ENCODE data around the gene KIF26B. TPM values are rescaled to one million over a fixed set of nuclear protein-coding genes. Genes with fewer than 3 reads are reported as not detected.

Gene KIF26B
- total RNA-seq, 2 experiments from 2014 or later: not detected

- Mint-ChIP-seq H3K36me3 (ENCODE audit: low read depth) (no peaks in the 10 kb centered on the region), H3K4me3 (no peak overlapping the region), H3K9me3 (peaks cover 2% of the 10 kb centered on the region), H3K27ac (no peak overlapping the region), H3K27me3 (no peaks in the 10 kb centered on the region), H3K4me1 (no peaks in the 10 kb centered on the region)
- DNase-seq: no peak
- ChIA-PET CTCF (no interaction called here), POLR2A (no interaction called here)
Measured at GRCh38 chr1:245552331-245552730, 397.5 kb downstream of the KIF26B start.

DNA sequence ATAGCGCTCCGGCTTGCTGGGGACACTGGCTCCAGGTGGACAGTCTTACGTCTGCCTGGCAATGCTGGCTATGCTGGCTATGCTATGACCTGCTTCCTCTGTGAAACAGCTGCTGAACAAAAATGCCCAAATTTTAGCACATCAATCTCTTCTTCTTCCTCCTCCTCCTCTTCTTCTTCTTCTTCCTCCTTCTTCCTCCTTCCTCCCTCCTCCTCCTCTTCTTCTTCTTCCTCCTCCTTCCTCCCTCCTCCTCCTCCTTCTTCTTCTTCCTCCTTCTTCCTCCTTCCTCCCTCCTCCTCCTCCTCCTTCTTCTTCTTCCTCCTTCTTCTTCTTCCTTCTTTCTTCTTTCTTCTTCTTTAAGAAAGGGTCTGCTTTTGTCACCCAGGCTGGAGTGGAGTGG is 401.3 kb downstream of the KIF26B start:
- ChIA-PET CTCF (no interaction called here), POLR2A (no interaction called here)
- Mint-ChIP-seq H3K9me3 (peaks cover 2% of the 10 kb centered on the region), H3K27me3 (no peaks in the 10 kb centered on the region), H3K36me3 (ENCODE audit: low read depth) (no peaks in the 10 kb centered on the region), H3K4me3 (no peak overlapping the region), H3K4me1 (no peaks in the 10 kb centered on the region), H3K27ac (no peak overlapping the region)
- no peak for DNase-seq

- Mint-ChIP-seq H3K27ac (no peak overlapping the region), H3K36me3 (ENCODE audit: low read depth) (no peaks in the 10 kb centered on the region), H3K4me3 (no peak overlapping the region), H3K9me3 (no peaks in the 10 kb centered on the region), H3K4me1 (no peaks in the 10 kb centered on the region), H3K27me3 (no peaks in the 10 kb centered on the region)
- CTCF ChIA-PET: no interaction called here
- DNase-seq: no peak
- POLR2A ChIA-PET: no interaction called here
Measured at GRCh38 chr1:245558069-245558468, 403.3 kb downstream of the KIF26B start.

- no peaks in the 10 kb centered on the region for H3K4me1 Mint-ChIP-seq
- H3K9me3 Mint-ChIP-seq: no peaks in the 10 kb centered on the region
- no peak for DNase-seq
- ChIA-PET CTCF (interaction anchor here (0.7 kb wide), 1 partner anchor 111 kb away, joined by 3 read pairs; no protein-coding TSS in a partner anchor), POLR2A (no interaction called here)
- no peak overlapping the region for H3K27ac Mint-ChIP-seq
- H3K36me3 Mint-ChIP-seq (ENCODE audit: low read depth): no peaks in the 10 kb centered on the region
- no peak overlapping the region for H3K4me3 Mint-ChIP-seq
- H3K27me3 Mint-ChIP-seq: no peaks in the 10 kb centered on the region
Measured at GRCh38 chr1:245560316-245560859, 405.6 kb downstream of the KIF26B start.

DNA sequence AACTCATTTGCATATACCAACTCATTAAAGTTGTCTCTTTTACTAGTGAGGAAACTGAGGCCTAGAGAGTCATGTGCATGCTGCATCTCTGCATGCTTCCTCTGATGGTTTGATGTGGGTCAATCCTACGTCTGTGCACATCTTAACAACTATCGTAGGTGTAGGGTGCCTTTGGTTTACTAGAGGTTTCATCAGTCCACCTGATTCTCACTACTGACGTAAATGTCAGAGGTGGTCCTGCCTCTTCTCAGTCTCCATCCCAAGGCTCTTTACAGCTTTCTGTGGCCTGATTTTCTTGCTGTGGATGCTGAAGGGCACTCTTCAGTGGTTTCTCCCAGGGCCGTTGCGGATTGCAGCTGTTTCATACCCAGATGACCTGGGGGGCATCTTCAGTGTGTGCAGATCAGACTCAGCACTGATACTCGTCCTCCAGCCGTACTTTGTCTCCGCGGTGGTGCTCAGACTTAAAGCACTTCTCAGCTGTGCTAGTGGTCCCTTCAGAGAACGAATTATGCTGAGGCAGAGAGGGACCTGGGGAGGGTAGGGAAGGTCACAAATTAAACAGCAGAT is 407.0 kb downstream of the KIF26B start:
- Mint-ChIP-seq H3K27me3 (no peaks in the 10 kb centered on the region), H3K4me1 (no peaks in the 10 kb centered on the region), H3K27ac (no peak overlapping the region), H3K4me3 (no peak overlapping the region), H3K9me3 (no peaks in the 10 kb centered on the region), H3K36me3 (ENCODE audit: low read depth) (no peaks in the 10 kb centered on the region)
- ChIA-PET POLR2A (no interaction called here), CTCF (interaction anchor here (0.9 kb wide), 1 partner anchor 405 kb away, joined by 3 read pairs; no protein-coding TSS in a partner anchor)
- no peak for DNase-seq

DNA sequence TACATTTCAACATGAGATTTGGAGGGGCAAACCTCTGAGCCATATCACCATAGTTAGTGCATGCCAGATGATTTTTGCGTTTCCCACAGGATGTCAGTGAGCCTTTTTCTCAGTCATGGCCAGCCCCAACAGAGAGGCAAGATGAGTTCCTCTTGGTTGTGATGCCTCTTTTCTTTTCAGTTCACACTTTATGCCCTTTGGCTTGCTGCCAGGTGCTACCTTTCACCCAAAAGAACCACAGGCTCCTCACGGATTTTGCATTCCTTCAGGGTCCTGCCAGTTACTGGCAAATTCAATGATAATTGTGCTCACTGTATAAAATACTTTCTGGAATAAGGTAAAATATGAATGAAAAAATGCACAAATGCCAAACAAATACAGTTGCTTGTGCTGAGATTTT is 411.3 kb downstream of the KIF26B start:
- ChIA-PET CTCF (no interaction called here), POLR2A (no interaction called here)
- no peak for DNase-seq
- Mint-ChIP-seq H3K9me3 (no peaks in the 10 kb centered on the region), H3K36me3 (ENCODE audit: low read depth) (no peaks in the 10 kb centered on the region), H3K27me3 (no peaks in the 10 kb centered on the region), H3K4me3 (no peak overlapping the region), H3K4me1 (no peaks in the 10 kb centered on the region), H3K27ac (no peak overlapping the region)

GRCh38 chr1:245566952-245567351 is 412.2 kb downstream of the KIF26B start:
- CTCF ChIA-PET: no interaction called here
- Mint-ChIP-seq H3K4me3 (no peak overlapping the region), H3K27me3 (no peaks in the 10 kb centered on the region), H3K9me3 (no peaks in the 10 kb centered on the region), H3K4me1 (no peaks in the 10 kb centered on the region), H3K27ac (no peak overlapping the region), H3K36me3 (ENCODE audit: low read depth) (no peaks in the 10 kb centered on the region)
- POLR2A ChIA-PET: no interaction called here
- DNase-seq: no peak

DNA sequence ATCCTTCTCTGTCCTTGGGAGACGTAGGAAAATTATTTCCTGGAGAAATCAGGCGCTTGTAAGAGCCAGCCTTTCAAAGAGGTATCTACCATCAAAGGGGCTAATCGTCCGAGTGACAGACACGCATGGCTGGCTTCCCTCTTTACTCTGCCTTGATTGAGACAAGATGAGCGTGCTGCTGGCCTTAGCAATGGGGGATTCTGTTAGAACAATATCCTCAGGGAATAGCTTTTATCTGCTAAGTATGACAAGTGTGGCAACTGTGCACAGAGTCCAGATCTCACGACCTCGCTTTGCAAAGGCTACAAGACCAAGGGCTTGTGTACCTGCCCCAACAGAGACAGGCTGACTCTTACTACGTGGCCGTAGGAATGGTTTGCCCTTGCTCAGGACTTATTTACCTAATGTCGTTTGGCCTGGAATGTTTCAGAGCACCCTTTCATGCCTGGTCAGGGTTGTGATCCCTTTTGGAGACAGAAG is 417.1 kb downstream of the KIF26B start:
- H3K36me3 Mint-ChIP-seq (ENCODE audit: low read depth): no peaks in the 10 kb centered on the region
- no peak for DNase-seq
- no peaks in the 10 kb centered on the region for H3K9me3 Mint-ChIP-seq
- H3K27ac Mint-ChIP-seq: no peak overlapping the region
- CTCF ChIA-PET: no interaction called here
- POLR2A ChIA-PET: no interaction called here
- no peaks in the 10 kb centered on the region for H3K4me1 Mint-ChIP-seq
- no peak overlapping the region for H3K4me3 Mint-ChIP-seq
- no peaks in the 10 kb centered on the region for H3K27me3 Mint-ChIP-seq

- no peaks in the 10 kb centered on the region for H3K27me3 Mint-ChIP-seq
- H3K9me3 Mint-ChIP-seq: no peaks in the 10 kb centered on the region
- ChIA-PET POLR2A (no interaction called here), CTCF (no interaction called here)
- no peak overlapping the region for H3K4me3 Mint-ChIP-seq
- no peak for DNase-seq
- H3K36me3 Mint-ChIP-seq (ENCODE audit: low read depth): no peaks in the 10 kb centered on the region
- H3K27ac Mint-ChIP-seq: no peak overlapping the region
- H3K4me1 Mint-ChIP-seq: no peaks in the 10 kb centered on the region
Measured at GRCh38 chr1:245572709-245573108, 417.9 kb downstream of the KIF26B start.

DNA sequence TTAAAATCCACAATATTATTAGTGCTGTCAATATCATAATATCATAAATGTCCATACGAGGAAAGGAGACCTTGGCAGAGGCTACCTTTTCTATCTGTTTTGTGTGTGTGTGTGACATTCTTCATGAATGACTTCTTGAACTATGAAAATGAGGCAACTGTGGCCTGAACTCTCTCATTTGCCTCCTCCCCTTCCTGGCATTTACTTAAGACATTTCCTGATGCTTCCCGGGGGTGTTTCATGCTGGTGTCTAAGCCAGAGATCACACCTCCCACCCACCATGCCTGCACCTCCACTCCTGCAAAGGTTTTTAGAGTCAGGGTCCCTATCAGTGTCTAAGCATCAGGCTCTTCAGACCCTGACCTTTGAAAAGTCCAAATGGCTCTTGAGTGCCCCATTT is 420.9 kb downstream of the KIF26B start:
- no peak overlapping the region for H3K27ac Mint-ChIP-seq
- no peak for DNase-seq
- no peaks in the 10 kb centered on the region for H3K27me3 Mint-ChIP-seq
- H3K36me3 Mint-ChIP-seq (ENCODE audit: low read depth): no peaks in the 10 kb centered on the region
- no peaks in the 10 kb centered on the region for H3K4me1 Mint-ChIP-seq
- CTCF ChIA-PET: no interaction called here
- no peak overlapping the region for H3K4me3 Mint-ChIP-seq
- POLR2A ChIA-PET: no interaction called here
- H3K9me3 Mint-ChIP-seq: no peaks in the 10 kb centered on the region

DNA sequence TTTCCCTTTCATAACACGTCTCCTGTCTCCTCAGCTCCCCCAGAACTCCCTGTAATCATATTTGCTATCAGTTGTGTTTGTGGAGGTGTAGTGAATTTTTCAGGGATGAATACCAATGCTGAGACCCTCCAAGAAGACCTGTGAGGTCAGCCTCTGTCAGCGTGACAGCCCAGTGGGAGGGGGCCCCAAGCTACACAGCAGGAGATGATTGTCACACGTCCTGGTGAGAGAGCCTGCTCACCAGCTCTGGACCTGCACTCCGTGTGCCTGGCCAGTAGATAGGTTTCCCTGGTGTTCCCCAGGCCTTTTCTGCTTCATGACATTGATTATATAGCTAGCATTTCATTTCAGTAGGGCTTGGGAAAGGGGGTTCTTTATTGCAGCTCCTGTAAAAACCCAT is 421.5 kb downstream of the KIF26B start:
- POLR2A ChIA-PET: no interaction called here
- no peak overlapping the region for H3K27ac Mint-ChIP-seq
- CTCF ChIA-PET: no interaction called here
- no peaks in the 10 kb centered on the region for H3K4me1 Mint-ChIP-seq
- DNase-seq: no peak
- no peak overlapping the region for H3K4me3 Mint-ChIP-seq
- no peaks in the 10 kb centered on the region for H3K9me3 Mint-ChIP-seq
- no peaks in the 10 kb centered on the region for H3K36me3 Mint-ChIP-seq (ENCODE audit: low read depth)
- no peaks in the 10 kb centered on the region for H3K27me3 Mint-ChIP-seq

GRCh38 chr1:245577191-245578157 is 422.7 kb downstream of the KIF26B start:
- Mint-ChIP-seq H3K9me3 (no peaks in the 10 kb centered on the region), H3K27ac (no peak overlapping the region)
- POLR2A ChIA-PET: no interaction called here

GRCh38 chr1:245578308-245578707 is 423.5 kb downstream of the KIF26B start:
- Mint-ChIP-seq H3K36me3 (ENCODE audit: low read depth) (no peaks in the 10 kb centered on the region), H3K4me3 (no peak overlapping the region), H3K27ac (no peak overlapping the region), H3K4me1 (no peaks in the 10 kb centered on the region), H3K9me3 (no peaks in the 10 kb centered on the region), H3K27me3 (no peaks in the 10 kb centered on the region)
- DNase-seq: no peak
- ChIA-PET POLR2A (no interaction called here), CTCF (no interaction called here)

More at GRCh38 chr1:245577191-245578157, 422.7 kb downstream of the KIF26B start:
- Mint-ChIP-seq H3K27me3 (no peaks in the 10 kb centered on the region), H3K36me3 (ENCODE audit: low read depth) (no peaks in the 10 kb centered on the region), H3K4me1 (no peaks in the 10 kb centered on the region), H3K4me3 (no peak overlapping the region)
- CTCF ChIA-PET: no interaction called here
- DNase-seq: no peak

DNA sequence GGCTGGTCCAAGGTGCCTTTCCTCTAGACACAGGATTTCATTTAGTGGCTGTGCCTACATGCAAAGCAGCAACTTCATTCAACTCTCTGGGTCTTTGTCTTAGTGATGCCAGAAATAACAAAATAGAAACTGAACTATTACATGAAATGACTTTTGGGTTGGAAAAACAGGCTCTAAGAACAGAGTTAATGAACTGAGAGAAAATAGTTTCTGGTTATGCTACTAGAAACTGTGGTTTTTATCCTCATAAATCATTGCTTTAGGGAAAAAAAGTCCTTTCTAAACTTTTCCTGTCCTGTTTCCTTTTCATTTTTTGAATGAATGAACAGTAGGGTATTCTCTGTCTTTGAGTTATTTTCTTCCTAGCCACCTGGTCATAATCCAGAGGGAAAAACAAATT is 424.0 kb downstream of the KIF26B start:
- Mint-ChIP-seq H3K27ac (no peak overlapping the region), H3K27me3 (no peaks in the 10 kb centered on the region), H3K9me3 (no peaks in the 10 kb centered on the region), H3K4me1 (no peaks in the 10 kb centered on the region), H3K36me3 (ENCODE audit: low read depth) (no peaks in the 10 kb centered on the region), H3K4me3 (no peak overlapping the region)
- no peak for DNase-seq
- CTCF ChIA-PET: no interaction called here
- POLR2A ChIA-PET: no interaction called here

Data from activated CD4-positive, alpha-beta memory T cell treated with anti-CD3 and anti-CD28 coated beads, Interleukin-2, amount 10 ng/mL, durations not matched to agents 7 days and 5 days (primary cell).